MM.1S (cell line): ENCODE measurements around the gene PDE1C.

Experiments
- EZH2 ChIP-seq: fragments of 300-600 bp; sonication (generic); optimal IDR thresholded peaks from 2 replicates; pipeline ENCODE3; 2017; ENCODE audit warnings: low read depth, mild to moderate bottlenecking, antibody characterized with exemption, low read length, mixed read lengths
- EZH2phosphoT487 ChIP-seq: fragments of 300-600 bp; sonication (generic); IDR thresholded peaks from 2 replicates; pipeline ENCODE4 v1.6.1; 2018; ENCODE audit warnings: antibody characterized with exemption, low read length
- TF ChIP-seq, protein P1 (sequence below): fragments of 300-600 bp; sonication (generic); IDR thresholded peaks from 2 replicates; pipeline ENCODE4 v1.5.1; 2016; ENCODE audit warnings: antibody characterized with exemption, low read length, mixed read lengths

DNA sequence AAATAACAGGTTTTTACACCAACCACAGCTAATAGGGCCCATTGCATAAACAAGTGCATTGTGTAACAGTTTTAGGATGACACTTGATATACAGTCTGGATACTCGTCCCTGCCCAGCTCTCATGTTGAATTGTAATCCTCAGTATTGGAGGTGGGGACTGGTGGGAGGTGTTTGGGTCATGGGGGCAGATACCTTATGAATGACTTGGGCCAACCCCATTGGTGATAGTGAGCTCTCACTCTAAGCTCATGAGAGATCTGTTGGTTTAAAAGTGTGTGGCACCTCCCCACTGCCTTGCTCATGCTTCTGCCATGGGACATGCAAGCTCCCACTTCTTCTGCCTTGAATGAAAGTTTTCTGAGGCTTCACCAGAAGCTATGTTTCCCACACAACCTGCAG, 136.7 kb downstream of the PDE1C start:
- TF ChIP-seq, protein P1, sequence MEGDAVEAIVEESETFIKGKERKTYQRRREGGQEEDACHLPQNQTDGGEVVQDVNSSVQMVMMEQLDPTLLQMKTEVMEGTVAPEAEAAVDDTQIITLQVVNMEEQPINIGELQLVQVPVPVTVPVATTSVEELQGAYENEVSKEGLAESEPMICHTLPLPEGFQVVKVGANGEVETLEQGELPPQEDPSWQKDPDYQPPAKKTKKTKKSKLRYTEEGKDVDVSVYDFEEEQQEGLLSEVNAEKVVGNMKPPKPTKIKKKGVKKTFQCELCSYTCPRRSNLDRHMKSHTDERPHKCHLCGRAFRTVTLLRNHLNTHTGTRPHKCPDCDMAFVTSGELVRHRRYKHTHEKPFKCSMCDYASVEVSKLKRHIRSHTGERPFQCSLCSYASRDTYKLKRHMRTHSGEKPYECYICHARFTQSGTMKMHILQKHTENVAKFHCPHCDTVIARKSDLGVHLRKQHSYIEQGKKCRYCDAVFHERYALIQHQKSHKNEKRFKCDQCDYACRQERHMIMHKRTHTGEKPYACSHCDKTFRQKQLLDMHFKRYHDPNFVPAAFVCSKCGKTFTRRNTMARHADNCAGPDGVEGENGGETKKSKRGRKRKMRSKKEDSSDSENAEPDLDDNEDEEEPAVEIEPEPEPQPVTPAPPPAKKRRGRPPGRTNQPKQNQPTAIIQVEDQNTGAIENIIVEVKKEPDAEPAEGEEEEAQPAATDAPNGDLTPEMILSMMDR, result no peak
- TF ChIP-seq EZH2, result no peak
- TF ChIP-seq EZH2phosphoT487, result no peak
